Suprapubic skin (tissue), 3 donors: ENCODE measurements around the gene TMC2.

ENCODE experiments used
- CTCF ChIP-seq, 2 donors: fragments of 200-600 bp in 1 of 2; fragments of 450-650 bp in 1 of 2; sonication (generic) in 1 of 2; IDR thresholded peaks; one replicate each; pipeline ENCODE4 v1.5.1; 2016 to 2019; ENCODE audit warnings: antibody characterized with exemption in 2 of 2, mild to moderate bottlenecking in 1 of 2, moderate library complexity in 1 of 2
- POLR2A ChIP-seq, 2 donors: fragments of 450-650 bp; IDR thresholded peaks; one replicate each; pipeline ENCODE4 v1.6.1; 2017; ENCODE audit warnings: antibody characterized with exemption in 2 of 2, mild to moderate bottlenecking in 2 of 2, moderate library complexity in 2 of 2

- TF ChIP-seq CTCF (IDR thresholded peaks at IDR 0.05), result no peak
- TF ChIP-seq POLR2A (IDR thresholded peaks at IDR 0.05), result no peak
These were observed 26.9 kb upstream of the TMC2 start for GRCh38 chr20:2509468-2509781.
